ENCODE measurements around the gene L2HGDH. TPM values are rescaled to one million over a fixed set of nuclear protein-coding genes. Genes with fewer than 3 reads are reported as not detected.

The L2HGDH gene
- total and polyA plus RNA-seq, 10 of the 15 experiments (the other 5 are each of a cell fraction or from before 2014, with no cell fraction given) = 2.6 to 18.3 (median 13.5) TPM

DNA sequence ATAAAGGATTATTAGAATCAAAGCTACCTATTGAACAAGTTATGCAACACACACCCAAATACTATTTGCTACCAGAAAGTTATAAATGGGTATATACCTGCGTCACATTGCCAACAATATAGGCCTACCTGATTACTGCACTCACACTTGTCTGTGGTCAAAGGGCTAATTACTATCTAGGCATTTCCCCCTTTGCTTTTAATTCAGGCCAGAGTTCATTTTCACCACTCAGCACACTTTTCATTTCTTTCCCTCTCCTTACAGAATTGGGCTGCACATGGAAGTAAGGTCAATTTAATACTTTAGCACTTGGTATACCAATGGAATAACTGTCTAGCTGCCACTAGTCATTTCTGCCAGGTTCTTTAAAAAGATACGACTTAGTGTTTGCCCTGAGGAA lies 82.3 kb downstream of the L2HGDH start:
- Histone ChIP-seq H4K20me1 (ENCODE audit: control insufficient read depth, insufficient read depth) (no peaks in the 10 kb centered on the region), H2AFZ (ENCODE audit: control insufficient read depth, low read depth, low read length) (no peak overlapping the region), H3K4me2 (ENCODE audit: control insufficient read depth, insufficient read depth) (peak overlapping the region; percentile 70), H3K79me2 (ENCODE audit: control insufficient read depth, insufficient read depth, low read length) (peaks cover 44% of the 10 kb centered on the region), H3K27ac (ENCODE audit: control insufficient read depth, insufficient read depth) (peak overlapping the region; percentile 73), H3K9me3 (replicated peaks; ENCODE audit: control insufficient read depth, insufficient read depth, low read length) (no peaks in the 10 kb centered on the region; the same call in 2 of the 3 replicates), H3K27me3 (replicated peaks in 1 of 2; ENCODE audit: control insufficient read depth in 2 of 2, insufficient read depth in 2 of 2, low read length in 1 of 2) (no peaks in the 10 kb centered on the region), H3K9ac (ENCODE audit: control insufficient read depth, insufficient read depth, low read length) (peak overlapping the region; percentile 82; the same call in 1 of the 2 replicates), H3K4me1 (ENCODE audit: control insufficient read depth, insufficient read depth, low read length) (no peaks in the 10 kb centered on the region; the same call in 1 of the 2 replicates), H3K36me3 (ENCODE audit: control insufficient read depth in 2 of 2, insufficient read depth in 2 of 2, low read length in 1 of 2) (no peaks in the 10 kb centered on the region), H3K4me3 (peak overlapping the region; percentile 70)
- FAIRE-seq = peak; percentile 23
- no peak for DNase-seq (ENCODE audit: low read depth, low spot score)
- TF ChIP-seq MTA2 (IDR thresholded peaks at IDR 0.05; ENCODE audit: low read depth) (peak; percentile 48; the same call in 1 of the 2 replicates), SREBF2 (IDR thresholded peaks at IDR 0.05; ENCODE audit: low read length) (no peak), ZNF207 (IDR thresholded peaks at IDR 0.05; ENCODE audit: borderline replicate concordance) (no peak)
- TF ChIP-seq, protein P1, sequence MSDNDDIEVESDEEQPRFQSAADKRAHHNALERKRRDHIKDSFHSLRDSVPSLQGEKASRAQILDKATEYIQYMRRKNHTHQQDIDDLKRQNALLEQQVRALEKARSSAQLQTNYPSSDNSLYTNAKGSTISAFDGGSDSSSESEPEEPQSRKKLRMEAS (IDR thresholded peaks at IDR 0.05; ENCODE audit: low read depth, low read length) = no peak
- ATAC-seq = no peak
- CTCF ChIA-PET = interaction anchor here (1.2 to 1.7 kb wide), 3 partner anchors 78 to 113 kb away, joined by 3 to 4 read pairs (median 3); partner anchors contain the start of gene VCPKMT
- 0% methylated on average over 2 of the region's 2 CpGs for WGBS (ENCODE audit: insufficient coverage, insufficient replicate concordance, low lambda C conversion rate, missing lambda C conversion rate)
- in situ Hi-C loops (cut with MboI) = no loop called here
- RAD21 ChIA-PET (ENCODE audit: unreplicated experiment) = no interaction called here
- SMC1A ChIA-PET (ENCODE audit: uncharacterized antibody, unreplicated experiment) = interaction anchor here (0.9 to 2.3 kb wide), 7 partner anchors 10 to 143 kb away, joined by 3 to 10 read pairs (median 4); no protein-coding TSS in a partner anchor
- POLR2A ChIA-PET = interaction anchor here (0.5 to 0.7 kb wide), 2 partner anchors 9 to 22 kb away, joined by 3 to 13 read pairs; no protein-coding TSS in a partner anchor
- intact Hi-C loops (cut with micrococcal nuclease; ENCODE audit: unreplicated experiment) = loop anchor here (5.0 kb wide), 4 partner anchors 112 to 593 kb away; partner anchors contain the start of genes MAP4K5 and VCPKMT
- TSS peak; percentile 70 for BruUV-seq (replicated peaks)

GRCh38 chr14:50228313-50228712 lies 83.7 kb downstream of the L2HGDH start:
- Histone ChIP-seq H3K79me2 (ENCODE audit: control insufficient read depth, insufficient read depth, low read length) (peaks cover 45% of the 10 kb centered on the region), H3K27ac (ENCODE audit: control insufficient read depth, insufficient read depth) (no peak overlapping the region), H2AFZ (ENCODE audit: control insufficient read depth, low read depth, low read length) (no peak overlapping the region), H4K20me1 (ENCODE audit: control insufficient read depth, insufficient read depth) (no peaks in the 10 kb centered on the region), H3K4me3 (peak overlapping the region; percentile 9; the same call in 1 of the 2 replicates), H3K4me1 (ENCODE audit: control insufficient read depth, insufficient read depth, low read length) (no peaks in the 10 kb centered on the region; the same call in 1 of the 2 replicates), H3K36me3 (ENCODE audit: control insufficient read depth in 2 of 2, insufficient read depth in 2 of 2, low read length in 1 of 2) (no peaks in the 10 kb centered on the region), H3K9me3 (replicated peaks; ENCODE audit: control insufficient read depth, insufficient read depth, low read length) (no peaks in the 10 kb centered on the region; the same call in 2 of the 3 replicates), H3K9ac (ENCODE audit: control insufficient read depth, insufficient read depth, low read length) (no peak overlapping the region), H3K4me2 (ENCODE audit: control insufficient read depth, insufficient read depth) (peak overlapping the region; percentile 47; the same call in 1 of the 2 replicates), H3K27me3 (replicated peaks in 1 of 2; ENCODE audit: control insufficient read depth in 2 of 2, insufficient read depth in 2 of 2, low read length in 1 of 2) (no peaks in the 10 kb centered on the region)
- ATAC-seq = no peak
- no peak for DNase-seq (ENCODE audit: low read depth, low spot score)
- CTCF ChIA-PET = interaction anchor here (1.1 to 1.7 kb wide), 4 partner anchors 79 to 365 kb away, joined by 3 to 4 read pairs (median 3); partner anchors contain the start of gene VCPKMT
- in situ Hi-C loops (cut with MboI) (no loop called here), intact Hi-C loops (cut with micrococcal nuclease; ENCODE audit: unreplicated experiment) (no loop called here)
- SMC1A ChIA-PET (ENCODE audit: uncharacterized antibody, unreplicated experiment) = interaction anchor here (0.7 to 2.3 kb wide), 4 partner anchors 8 to 311 kb away, joined by 3 to 10 read pairs (median 4); no protein-coding TSS in a partner anchor
- RAD21 ChIA-PET (ENCODE audit: unreplicated experiment) = interaction anchor here (1.2 kb wide), 1 partner anchor 111 kb away, joined by 3 read pairs; no protein-coding TSS in a partner anchor
- 100% methylated on average over 2 of the region's 2 CpGs for WGBS (ENCODE audit: insufficient coverage, insufficient replicate concordance, low lambda C conversion rate, missing lambda C conversion rate)
- POLR2A ChIA-PET = interaction anchor here (0.7 to 1.4 kb wide), 3 partner anchors 11 to 136 kb away, joined by 3 to 4 read pairs (median 4); partner anchors contain the start of genes DMAC2L and L2HGDH
- BruUV-seq (replicated peaks) = no TSS peak
- no peak for TF ChIP-seq STAT1 (conservative IDR thresholded peaks at IDR 0.05)
- no peak for TF ChIP-seq ASH2L (IDR thresholded peaks at IDR 0.05; ENCODE audit: borderline replicate concordance, low read depth)
- no peak for TF ChIP-seq BRCA1 (IDR thresholded peaks at IDR 0.05; ENCODE audit: low read depth, low read length)
- no peak for FAIRE-seq
